G401 (cell line): ENCODE results near the gene TEX28. TPM values are rescaled to one million over a fixed set of nuclear protein-coding genes. Genes with fewer than 3 reads are reported as not detected.
"Not testable (repeated sequence)": the region's sequence is repeated elsewhere in the genome, so short reads cannot be mapped to it uniquely, and the experiment has no call there.

ENCODE experiments used
- DNase-seq: peaks from one replicate; pipeline ENCODE4 v3.0.0-alpha.2; 2015; ENCODE audit warnings: low spot score
- in situ Hi-C: cut with HindIII; loops from 2 replicates; pipeline ENCODE4 v1.10.0; 2016; ENCODE audit warnings: low sequenced_read_pairs, mixed read lengths
- total RNA-seq: library from RNA; depleted of rRNA; stranded (reverse); fragments of >200 nt; shearing (Covaris generic); gene quantifications from 2 replicates; pipeline ENCODE4 v1.2.3, GENCODE V29; 2014; rRNA removed

The TEX28 gene
- total RNA-seq = not detected in 2 replicates

DNA sequence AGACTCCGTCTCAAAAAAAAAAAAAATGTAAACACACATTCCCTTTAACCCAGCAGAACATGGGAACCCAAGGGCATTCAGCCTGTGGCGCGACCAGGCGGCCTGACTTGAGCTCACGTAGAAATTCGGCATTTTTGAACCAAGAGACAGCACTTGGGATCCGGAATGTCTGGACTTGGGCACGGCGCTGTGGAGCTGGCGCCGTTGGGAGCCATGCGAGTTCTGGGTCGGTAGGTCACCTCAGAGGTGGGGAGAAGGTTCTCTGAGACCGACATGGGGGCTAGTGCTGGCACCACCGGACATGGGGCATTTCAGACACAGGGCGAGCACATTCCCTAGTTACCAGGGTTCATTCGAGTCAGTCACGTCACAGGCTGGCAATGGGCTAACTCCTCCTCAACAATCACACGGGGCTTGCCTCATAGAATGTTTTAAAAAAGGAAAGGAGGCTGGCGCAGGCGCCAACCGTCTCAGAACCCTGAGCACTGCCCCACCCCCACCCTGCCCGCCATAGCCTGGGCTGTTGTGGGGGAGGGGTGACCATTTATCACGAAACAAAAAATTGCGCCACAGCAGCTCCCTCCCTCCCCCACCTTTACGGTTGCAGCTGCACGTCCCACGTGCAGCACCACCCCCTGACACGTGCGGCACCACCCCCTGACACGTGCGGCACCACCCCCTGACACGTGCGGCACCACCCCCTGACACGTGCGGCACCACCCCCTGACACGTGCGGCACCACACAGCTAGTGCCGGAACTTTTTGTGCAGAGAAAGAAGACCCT is at the start of gene TEX28:
Gene TEX28 (minus strand): TSS at position 334 of the 784 bp plus-strand sequence. CDS start 3,007 bp downstream, outside the sequence.
- no peak for DNase-seq
- in situ Hi-C loops = no loop called here

- in situ Hi-C loops, DNase-seq: not testable (repeated sequence)
Observed at GRCh38 chrX:154343620-154344019, 48.7 kb upstream of the TEX28 start.

GRCh38 chrX:154343063-154343462 is 48.1 kb upstream of the TEX28 start:
- in situ Hi-C loops, DNase-seq: not testable (repeated sequence)

DNA sequence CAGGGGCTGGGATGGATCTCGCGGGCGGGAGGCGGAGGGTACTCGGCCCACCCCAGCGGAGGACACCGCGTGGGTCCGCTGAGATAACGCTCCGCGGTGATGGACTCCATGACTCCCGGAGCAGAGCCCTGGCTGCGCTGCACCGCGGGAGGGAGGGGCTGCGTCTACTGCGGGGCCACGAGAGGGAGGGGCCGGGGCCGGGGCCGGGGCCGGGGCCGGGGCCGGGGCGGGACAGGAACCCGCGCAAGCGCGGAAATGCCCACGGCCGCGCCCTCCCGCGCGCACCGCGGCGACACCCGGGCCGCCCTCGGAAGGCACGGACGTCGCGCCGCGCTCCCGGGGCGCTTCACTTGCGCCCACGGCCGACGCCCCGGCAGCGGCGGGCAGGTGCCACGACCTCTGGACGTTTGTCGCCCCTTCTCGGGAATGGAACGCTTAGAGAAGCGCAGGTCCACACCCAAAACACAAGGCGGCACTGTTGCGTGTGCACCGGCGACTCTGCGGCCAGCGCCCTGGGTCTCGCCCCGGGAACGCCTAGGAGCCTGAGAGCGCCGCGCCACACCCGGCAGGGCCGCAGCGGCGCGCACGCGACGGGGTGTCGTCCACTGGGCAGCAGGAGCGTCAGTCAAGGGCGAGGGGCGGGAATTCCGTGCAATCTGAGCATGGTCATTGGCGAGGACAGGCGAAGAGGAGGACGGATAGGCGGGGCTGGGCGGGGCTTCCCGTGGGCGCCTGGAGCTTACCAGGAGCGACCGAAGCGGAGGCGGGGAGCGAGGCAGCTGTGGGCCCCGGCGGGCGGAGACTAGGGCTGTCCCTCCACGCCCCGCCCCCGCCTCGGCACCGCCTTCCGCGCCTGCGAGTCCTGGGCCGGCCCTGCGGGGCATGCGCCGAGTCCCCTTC is 46.7 kb upstream of the TEX28 start:
- DNase-seq, in situ Hi-C loops: not testable (repeated sequence)

GRCh38 chrX:154334496-154334895 is 39.6 kb upstream of the TEX28 start:
- no peak for DNase-seq
- in situ Hi-C loops = no loop called here

- in situ Hi-C loops = no loop called here
Observed at GRCh38 chrX:154333837-154334271, 38.9 kb upstream of the TEX28 start.

DNA sequence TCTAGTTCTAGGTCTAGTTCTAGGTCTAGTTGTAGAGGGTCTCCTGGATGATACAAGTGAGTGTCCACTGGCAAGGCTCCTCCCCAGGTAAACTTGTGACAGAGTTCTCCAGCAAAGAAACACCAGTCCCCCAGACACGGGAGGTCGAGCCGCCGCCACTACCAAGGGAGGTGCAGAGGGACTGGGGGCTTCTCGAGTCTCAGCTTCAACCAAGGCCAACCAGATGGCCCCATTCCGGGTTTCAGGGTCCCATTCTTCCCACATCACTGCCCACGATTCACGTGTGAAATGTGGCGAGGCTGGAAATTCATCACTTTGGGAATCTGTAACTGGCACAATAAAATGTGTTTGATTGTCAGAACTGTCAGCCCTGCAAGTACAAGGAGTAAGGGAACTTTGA is 38.2 kb upstream of the TEX28 start:
- no peak for DNase-seq
- in situ Hi-C loops = no loop called here

More at GRCh38 chrX:154333837-154334271, 38.9 kb upstream of the TEX28 start:
- no peak for DNase-seq

DNA sequence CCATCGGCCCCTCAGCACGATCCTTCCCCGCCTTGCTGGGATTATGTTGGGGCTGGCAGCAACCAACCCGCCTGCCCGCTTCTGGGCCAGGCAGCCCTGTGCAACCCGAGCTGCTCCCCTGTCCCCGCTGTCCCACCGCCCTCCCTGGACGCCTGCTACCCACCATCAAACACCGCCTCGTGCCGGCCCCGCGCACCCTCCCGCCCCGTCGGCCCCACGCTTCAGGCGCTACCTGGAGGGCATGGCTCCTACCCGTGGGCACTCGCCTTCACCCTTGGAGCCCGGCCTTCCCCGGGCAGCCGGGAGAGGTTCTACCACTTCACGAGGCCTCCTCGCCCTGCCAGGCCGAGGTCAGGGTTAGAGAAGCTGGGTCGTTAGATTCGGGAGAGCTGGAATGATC is 37.6 kb upstream of the TEX28 start:
- in situ Hi-C loops = no loop called here
- DNase-seq = no peak

DNA sequence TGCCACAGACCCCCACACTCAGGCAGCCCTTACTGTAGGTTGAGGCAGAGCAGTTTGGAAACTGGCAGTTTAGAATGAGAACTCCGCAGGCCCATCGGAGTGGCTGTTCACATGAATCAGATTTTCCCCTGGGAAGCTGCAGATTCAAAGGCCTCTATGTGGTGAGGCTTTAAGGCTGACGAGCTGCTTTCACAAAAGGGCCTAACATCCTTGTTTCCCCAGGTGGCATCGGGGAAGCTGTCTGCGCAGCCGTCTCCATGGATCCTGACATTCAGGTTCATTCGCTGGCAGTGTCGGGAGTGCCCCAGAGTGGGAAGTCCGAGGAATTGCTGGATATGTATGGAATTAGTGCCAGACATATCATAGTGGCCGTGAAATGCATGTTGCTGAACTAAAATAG is 34.4 kb upstream of the TEX28 start:
- in situ Hi-C loops = no loop called here
- no peak for DNase-seq

DNA sequence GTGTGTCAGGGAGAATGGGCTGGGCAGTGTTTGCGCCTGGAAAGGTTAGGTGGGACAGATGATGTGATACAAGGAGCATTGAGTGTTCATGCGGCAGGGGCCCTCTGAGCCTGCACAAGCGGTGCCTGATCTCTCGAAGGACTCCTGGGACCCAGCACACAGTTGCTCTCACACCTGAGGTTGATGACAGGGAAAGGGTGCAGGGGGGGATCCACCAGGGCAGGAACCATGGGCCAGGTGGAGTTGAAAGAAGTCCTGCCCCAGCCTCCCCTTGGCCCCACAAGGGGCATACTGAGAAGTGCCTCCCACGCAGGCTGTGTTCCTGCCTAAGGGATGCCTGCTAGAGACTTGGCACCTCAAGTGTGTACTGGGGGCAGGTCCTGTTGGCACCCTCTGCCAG is 33.7 kb upstream of the TEX28 start:
- in situ Hi-C loops = no loop called here
- DNase-seq = no peak

DNA sequence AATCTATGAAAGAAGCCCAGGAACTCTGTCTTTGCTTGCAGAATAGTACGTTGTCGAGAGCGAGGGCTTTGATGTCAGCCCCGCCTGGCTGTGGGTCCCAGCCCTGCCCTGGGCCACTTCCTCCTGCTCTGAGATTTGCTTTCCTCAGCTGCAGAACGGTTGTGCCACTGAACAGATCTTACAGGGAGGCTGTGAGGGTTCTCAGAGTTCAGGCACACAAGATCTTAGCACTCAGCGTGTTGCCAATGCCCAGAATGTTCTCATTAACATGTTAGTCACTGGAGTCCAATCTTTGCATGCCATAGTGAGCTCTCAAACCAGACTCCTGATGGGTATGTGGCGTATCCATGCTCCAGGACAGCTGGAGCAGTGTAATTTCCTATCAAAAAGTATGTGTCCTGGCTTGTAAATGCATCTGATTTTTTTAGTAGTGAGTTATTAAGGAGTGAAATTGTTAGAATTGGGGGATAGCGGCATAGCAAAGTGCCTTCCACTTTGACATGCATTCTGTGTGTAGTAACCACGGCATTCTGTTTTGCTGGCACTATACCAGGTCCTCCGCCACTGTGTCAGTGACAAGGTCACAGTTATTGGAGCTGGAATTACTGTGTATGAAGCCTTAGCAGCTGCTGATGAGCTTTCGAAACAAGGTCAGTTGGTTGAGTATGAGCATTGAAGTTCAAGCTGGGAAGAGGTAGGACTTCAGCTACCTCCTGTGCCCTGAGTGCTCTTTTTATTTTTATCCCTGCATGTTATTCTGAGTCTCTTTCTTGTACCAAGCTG is 32.3 kb upstream of the TEX28 start:
- in situ Hi-C loops = no loop called here
- no peak for DNase-seq

GRCh38 chrX:154325541-154325940 is 30.6 kb upstream of the TEX28 start:
- DNase-seq = no peak
- in situ Hi-C loops = no loop called here

DNA sequence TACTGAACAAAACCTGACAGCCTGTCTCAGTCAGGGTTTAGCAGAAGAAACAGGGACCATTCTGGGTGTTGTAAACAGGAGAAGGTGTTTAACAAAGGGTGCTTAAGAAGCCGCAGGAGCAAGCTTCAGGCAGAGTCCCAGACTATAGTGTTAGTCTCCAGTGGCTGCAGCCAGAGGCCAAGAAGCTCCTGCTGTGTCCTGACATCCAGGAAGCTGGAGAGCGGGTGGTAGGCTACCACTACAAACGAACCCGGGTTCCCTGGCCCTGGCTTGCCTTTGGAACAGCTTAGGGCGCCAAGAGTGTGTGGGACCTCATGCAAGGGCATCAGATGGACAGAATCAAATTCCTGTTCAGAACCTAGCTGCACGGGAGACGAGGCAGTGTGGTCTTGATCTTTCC is 28.6 kb upstream of the TEX28 start:
- DNase-seq = no peak
- in situ Hi-C loops = no loop called here

DNA sequence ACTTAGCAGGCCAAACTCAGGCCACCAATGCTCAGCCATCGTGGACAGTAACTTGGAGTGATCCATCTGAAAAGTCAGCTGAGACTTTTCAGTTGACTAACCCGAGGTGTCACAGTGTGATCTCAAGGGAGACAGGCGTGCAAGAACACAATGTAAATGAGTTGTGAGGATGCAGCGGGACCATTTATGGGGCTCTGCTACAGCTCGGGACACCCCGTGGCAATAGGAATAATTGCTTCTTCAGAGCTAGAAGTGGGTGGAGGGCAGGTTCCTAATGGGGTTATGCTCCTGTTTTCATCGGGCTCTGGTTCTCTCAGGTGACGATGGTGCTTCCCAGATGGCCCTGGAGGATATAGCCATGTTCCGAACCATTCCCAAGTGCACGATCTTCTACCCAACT is 28.0 kb upstream of the TEX28 start:
- in situ Hi-C loops = no loop called here
- no peak for DNase-seq

DNA sequence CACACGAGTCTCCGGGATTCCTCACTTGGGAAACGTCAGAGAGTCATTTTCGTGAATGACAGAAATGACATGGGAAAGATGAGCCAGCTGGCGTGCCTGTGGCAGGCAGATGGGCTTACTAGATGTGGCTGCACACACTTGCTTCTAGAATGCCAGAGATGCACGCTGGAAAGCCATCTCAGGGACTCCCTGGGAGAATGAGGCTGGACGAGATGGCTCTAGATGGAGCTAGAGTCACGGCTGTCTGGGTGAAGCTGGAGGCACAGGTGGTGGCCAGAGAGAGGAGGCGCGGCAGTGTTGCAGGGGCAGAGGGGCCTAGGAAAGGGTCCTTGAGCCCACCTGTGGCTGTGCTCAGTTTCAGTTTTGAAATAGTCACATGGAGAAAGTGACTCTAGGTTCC is 26.7 kb upstream of the TEX28 start:
- DNase-seq = peak; percentile 40
- in situ Hi-C loops = no loop called here

GRCh38 chrX:154321152-154321551 is 26.2 kb upstream of the TEX28 start:
- in situ Hi-C loops = no loop called here
- DNase-seq = no peak

DNA sequence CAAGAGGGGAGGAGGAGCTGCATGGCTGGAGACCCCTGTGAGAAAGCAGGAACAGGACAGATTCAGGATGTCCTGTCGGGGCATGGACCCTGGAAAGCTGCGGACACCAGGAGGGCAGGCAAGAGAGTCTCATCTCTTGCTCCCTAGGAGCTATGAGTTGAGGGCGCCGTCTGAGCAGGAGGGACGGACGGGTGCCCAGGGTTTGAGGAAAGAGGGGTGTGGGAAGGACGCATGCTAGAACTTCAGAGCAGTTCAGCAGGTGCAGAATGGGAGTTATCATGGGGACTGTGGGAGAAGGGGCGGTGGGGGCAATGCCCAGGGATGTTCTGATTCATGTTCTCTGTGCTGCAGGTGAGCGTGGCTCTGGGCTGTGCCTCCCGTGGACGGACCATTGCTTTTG is 25.5 kb upstream of the TEX28 start:
- no peak for DNase-seq
- in situ Hi-C loops = no loop called here

DNA sequence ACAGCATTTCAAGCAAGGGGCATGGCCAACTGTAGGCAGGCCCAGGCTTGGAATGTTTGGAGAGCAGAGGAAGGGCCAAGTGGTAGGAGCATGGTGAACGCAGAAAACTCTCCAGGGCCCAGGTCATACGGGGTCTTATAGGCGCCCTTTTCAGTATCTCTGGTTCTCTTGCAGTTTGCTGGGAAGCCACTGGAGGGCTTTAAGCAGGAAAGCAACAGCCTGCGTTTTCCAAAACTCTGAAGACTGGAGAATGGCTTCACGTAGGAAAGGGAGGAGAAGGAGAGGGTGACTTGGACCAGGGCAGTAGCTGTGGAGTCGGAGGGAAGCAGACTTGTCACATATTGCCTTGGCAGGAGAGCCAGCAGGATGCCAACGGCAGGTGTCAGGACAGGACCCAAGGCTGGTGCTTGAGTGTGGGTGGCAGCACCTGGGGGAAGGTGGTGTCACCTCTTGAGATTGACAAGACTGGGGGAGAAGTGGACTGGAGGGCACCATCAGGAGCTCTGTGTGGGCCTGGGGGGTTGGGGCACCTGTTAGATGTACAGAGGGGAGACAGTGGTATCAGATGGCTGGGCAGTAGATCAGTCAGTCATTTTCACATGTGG is 22.6 kb upstream of the TEX28 start:
- in situ Hi-C loops = no loop called here
- peak; percentile 22 for DNase-seq

DNA sequence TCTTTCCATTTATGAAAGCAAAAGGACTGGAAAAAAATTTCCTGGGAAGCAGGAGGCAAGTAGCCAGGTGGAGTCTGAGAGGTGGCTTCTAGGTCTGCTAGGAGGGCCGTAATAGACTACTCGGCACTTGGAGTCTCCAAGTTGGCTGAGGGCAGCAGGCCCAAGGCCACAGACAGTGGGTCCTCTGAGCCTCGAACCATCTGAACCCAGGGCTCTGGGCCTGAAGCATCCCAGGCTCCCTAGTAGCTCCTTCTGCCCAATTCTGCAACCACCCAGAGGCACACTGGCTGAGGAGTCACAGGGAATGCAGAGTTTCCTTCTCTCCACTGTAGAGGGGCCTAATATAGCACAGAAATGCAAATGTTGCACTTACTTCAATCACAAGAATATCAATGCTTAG is 20.5 kb upstream of the TEX28 start:
- in situ Hi-C loops = no loop called here
- DNase-seq = no peak
